Activated naive CD8-positive, alpha-beta T cell treated with anti-CD3 and anti-CD28 coated beads, Interleukin-2, amount 50 U/mL, for 24 hours (primary cell): ENCODE results near the gene OTC.

ENCODE experiments used
- ATAC-seq: fragments of 150-1000 bp; cut with Tn5 transposase; one replicate; pipeline ENCODE4 v1.10.0; 2021
- DNase-seq: peaks from one replicate; pipeline ENCODE4 v3.0.0; 2021
- H3K27ac Mint-ChIP-seq: one replicate; pipeline ENCODE4 v1.8.0; 2021; ENCODE audit warnings: mild to moderate bottlenecking, mixed read lengths
- H3K27me3 Mint-ChIP-seq: one replicate; pipeline ENCODE4 v1.8.0; 2021; ENCODE audit warnings: mixed read lengths
- H3K36me3 Mint-ChIP-seq: one replicate; pipeline ENCODE4 v1.8.0; 2021; ENCODE audit warnings: low read depth, mixed read lengths
- H3K4me1 Mint-ChIP-seq: one replicate; pipeline ENCODE4 v1.8.0; 2021; ENCODE audit warnings: mixed read lengths
- H3K4me3 Mint-ChIP-seq: one replicate; pipeline ENCODE4 v1.8.0; 2021; ENCODE audit warnings: mild to moderate bottlenecking, moderate library complexity, mixed read lengths
- H3K9me3 Mint-ChIP-seq: one replicate; pipeline ENCODE4 v1.8.0; 2021; ENCODE audit warnings: mixed read lengths

The OTC gene

DNA sequence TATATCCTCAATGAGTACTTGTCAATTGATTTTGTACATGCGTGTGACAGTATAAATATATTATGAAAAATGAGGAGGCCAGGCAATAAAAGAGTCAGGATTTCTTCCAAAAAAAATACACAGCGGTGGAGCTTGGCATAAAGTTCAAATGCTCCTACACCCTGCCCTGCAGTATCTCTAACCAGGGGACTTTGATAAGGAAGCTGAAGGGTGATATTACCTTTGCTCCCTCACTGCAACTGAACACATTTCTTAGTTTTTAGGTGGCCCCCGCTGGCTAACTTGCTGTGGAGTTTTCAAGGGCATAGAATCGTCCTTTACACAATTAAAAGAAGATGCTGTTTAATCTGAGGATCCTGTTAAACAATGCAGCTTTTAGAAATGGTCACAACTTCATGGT lies at the start of gene OTC:
Gene OTC, plus strand, starts transcription at position 243 of the 400 bp plus-strand sequence. Its CDS starts 93 bp downstream, at position 336.
- H3K27me3 Mint-ChIP-seq: peaks cover 6% of the 10 kb centered on the region
- no peaks in the 10 kb centered on the region for H3K9me3 Mint-ChIP-seq
- H3K4me3 Mint-ChIP-seq: no peak within 1 kb of the TSS
- ATAC-seq (no peak), DNase-seq (no peak)
- no peaks in the 10 kb centered on the region for H3K4me1 Mint-ChIP-seq
- H3K36me3 Mint-ChIP-seq: no peaks in the 10 kb centered on the region
- H3K27ac Mint-ChIP-seq: no peak within 1 kb of the TSS

DNA sequence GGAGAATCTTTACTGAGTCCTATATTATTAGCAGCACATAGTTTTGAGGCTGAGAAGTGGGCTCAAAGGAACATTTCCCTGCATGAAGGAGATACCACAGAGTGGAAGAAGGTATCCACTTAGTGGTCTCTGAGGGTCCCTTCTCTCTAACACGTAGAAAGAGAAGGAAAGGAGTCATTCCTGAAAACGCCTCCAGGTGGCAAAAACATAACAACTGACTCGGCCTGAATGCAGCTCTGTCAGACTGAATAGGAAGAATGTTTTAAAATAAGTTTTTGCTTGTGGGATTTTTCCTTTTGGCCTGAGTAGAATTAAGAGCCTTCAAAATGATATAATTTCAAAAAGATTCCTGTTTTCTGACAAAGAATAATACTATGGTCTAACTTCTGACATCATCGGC lies 48.4 kb upstream of the OTC start:
- no peak for ATAC-seq
- no peak overlapping the region for H3K4me3 Mint-ChIP-seq
- no peaks in the 10 kb centered on the region for H3K4me1 Mint-ChIP-seq
- H3K27ac Mint-ChIP-seq: no peak overlapping the region
- DNase-seq: no peak
- peaks cover 2% of the 10 kb centered on the region for H3K36me3 Mint-ChIP-seq
- no peaks in the 10 kb centered on the region for H3K9me3 Mint-ChIP-seq
- H3K27me3 Mint-ChIP-seq: no peaks in the 10 kb centered on the region

DNA sequence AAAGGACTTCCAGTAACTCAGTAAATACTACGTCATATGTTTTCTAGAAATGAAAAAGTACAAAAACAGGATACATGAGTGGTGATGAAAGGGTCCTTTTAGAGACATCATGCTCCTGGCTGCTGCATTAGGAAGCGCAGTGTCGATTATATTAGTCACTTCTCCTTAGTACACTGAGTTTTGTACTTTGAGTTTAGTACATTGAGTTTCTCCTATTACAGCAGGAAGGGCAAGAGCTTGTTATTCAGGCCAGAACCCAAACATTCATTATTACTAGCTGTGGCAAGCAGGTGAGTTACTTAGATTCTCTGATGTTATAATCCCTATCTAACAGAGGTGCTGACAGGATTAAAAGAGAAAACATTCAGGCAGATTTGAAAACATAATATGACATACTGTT lies 46.4 kb upstream of the OTC start:
- no peak for ATAC-seq
- Mint-ChIP-seq H3K4me3 (no peak overlapping the region), H3K27ac (no peak overlapping the region), H3K27me3 (no peaks in the 10 kb centered on the region), H3K9me3 (no peaks in the 10 kb centered on the region), H3K4me1 (no peaks in the 10 kb centered on the region), H3K36me3 (peaks cover 6% of the 10 kb centered on the region)
- no peak for DNase-seq

DNA sequence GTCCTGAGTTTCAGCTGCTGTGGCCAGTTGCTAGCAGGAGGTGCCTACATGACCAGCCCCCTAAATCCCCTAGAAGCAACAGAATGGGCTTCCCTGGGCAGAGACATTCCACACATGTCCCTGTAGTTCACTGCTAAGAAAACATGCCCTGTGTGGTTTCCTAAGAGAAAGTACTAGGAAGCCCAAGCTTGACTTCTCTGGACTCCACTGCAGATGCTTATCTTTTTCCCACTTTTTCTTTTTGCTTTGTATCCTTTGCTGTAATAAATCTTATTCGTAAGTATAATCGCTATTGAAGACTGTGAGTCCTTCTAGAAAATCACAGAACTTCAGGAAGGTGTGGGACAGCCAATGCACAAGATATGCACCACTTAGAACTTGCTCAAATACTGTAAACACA lies 40.7 kb upstream of the OTC start:
- ATAC-seq (no peak), DNase-seq (no peak)
- Mint-ChIP-seq H3K9me3 (no peaks in the 10 kb centered on the region), H3K36me3 (peaks cover 9% of the 10 kb centered on the region), H3K4me3 (no peak overlapping the region), H3K27ac (no peak overlapping the region), H3K27me3 (no peaks in the 10 kb centered on the region), H3K4me1 (no peaks in the 10 kb centered on the region)

DNA sequence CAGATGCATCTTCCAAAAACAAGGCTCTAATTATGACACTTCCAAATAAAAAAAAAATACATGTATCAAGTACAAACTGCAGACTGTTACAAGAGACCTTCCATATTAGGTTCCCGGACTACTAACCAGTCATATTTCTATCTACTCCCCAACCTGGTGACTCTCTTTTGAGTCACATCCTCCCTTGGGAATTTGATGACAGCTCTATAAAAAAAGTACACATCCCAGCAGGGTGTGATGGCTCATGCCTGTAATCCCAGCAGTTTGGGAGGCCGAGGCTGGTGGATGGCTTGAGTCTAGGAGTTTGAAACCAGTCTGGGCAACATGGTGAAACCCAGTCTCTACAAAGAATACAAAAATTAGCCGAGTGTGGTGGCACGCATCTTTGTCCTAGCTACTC lies 40.0 kb upstream of the OTC start:
- no peak for DNase-seq
- no peaks in the 10 kb centered on the region for H3K27me3 Mint-ChIP-seq
- ATAC-seq: no peak
- no peaks in the 10 kb centered on the region for H3K9me3 Mint-ChIP-seq
- no peaks in the 10 kb centered on the region for H3K4me1 Mint-ChIP-seq
- peaks cover 9% of the 10 kb centered on the region for H3K36me3 Mint-ChIP-seq
- H3K27ac Mint-ChIP-seq: no peak overlapping the region
- H3K4me3 Mint-ChIP-seq: no peak overlapping the region

DNA sequence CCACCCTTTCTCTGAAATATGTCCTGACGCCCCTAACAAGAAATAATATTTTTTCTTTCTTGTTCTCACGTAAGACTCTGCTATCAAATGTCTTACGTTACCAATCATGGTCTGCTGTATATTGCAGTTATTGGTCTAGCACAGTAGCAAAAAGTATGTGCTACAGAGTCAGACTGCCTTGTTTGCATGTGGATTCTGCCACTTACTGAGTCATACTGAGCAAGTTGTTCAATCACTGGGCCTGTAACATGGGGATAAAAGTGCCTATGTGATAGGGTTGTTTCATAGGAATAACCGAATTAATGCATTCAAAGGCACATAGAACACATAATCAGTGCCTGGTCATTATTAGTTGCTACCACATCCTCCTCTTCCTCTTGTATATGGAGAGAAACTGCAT lies 39.2 kb upstream of the OTC start:
- Mint-ChIP-seq H3K4me3 (no peak overlapping the region), H3K4me1 (no peaks in the 10 kb centered on the region), H3K9me3 (no peaks in the 10 kb centered on the region)

DNA sequence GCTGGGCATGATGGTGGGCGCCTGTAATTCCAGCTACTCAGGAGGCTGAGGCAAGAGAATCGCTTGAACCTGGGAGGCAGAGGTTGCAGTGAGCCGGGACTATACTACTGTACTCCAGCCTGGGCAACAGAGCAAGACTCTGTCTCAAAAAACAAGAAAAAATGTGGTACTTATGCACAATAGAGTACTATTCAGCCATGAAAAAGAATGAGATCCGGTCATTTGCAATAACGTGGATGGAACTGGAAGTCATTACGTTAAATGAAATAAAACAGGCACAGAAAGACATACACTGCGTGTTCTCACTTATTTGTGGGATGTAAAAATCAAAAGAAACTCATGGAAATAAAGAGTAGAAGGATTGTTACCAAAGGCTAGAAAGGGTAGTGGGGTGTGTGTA lies 37.2 kb upstream of the OTC start:
- no peak for DNase-seq
- no peak for ATAC-seq
- no peaks in the 10 kb centered on the region for H3K9me3 Mint-ChIP-seq

More for the DNA sequence above, 39.2 kb upstream of the OTC start:
- H3K36me3 Mint-ChIP-seq: peaks cover 7% of the 10 kb centered on the region
- no peaks in the 10 kb centered on the region for H3K27me3 Mint-ChIP-seq
- DNase-seq (no peak), ATAC-seq (no peak)
- H3K27ac Mint-ChIP-seq: no peak overlapping the region

DNA sequence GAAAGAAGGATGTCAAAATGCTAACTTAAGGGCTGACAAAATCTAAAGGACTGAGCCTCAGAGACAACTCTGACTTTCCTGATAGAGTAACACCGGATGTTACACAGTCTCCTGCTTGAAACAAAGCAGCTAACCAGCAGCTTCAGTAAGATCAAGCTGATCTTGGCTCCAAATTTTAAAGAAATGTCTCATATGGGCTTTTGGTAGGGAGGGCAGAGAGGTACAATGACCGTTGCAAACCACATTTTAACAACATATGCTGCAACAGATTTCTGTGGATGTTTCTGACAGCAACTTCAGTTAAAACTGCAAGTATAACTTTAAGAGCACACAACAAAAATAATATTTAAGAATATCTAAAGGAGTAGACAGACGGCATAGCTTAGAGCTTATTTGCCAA lies 34.2 kb upstream of the OTC start:
- ATAC-seq (no peak), DNase-seq (no peak)
- Mint-ChIP-seq H3K27me3 (no peaks in the 10 kb centered on the region), H3K36me3 (peaks cover 6% of the 10 kb centered on the region), H3K4me3 (no peak overlapping the region), H3K9me3 (no peaks in the 10 kb centered on the region), H3K4me1 (no peaks in the 10 kb centered on the region), H3K27ac (no peak overlapping the region)

More for the DNA sequence above, 37.2 kb upstream of the OTC start:
- H3K4me1 Mint-ChIP-seq: no peaks in the 10 kb centered on the region
- no peak overlapping the region for H3K4me3 Mint-ChIP-seq
- peaks cover 7% of the 10 kb centered on the region for H3K36me3 Mint-ChIP-seq
- no peaks in the 10 kb centered on the region for H3K27me3 Mint-ChIP-seq
- no peak overlapping the region for H3K27ac Mint-ChIP-seq

DNA sequence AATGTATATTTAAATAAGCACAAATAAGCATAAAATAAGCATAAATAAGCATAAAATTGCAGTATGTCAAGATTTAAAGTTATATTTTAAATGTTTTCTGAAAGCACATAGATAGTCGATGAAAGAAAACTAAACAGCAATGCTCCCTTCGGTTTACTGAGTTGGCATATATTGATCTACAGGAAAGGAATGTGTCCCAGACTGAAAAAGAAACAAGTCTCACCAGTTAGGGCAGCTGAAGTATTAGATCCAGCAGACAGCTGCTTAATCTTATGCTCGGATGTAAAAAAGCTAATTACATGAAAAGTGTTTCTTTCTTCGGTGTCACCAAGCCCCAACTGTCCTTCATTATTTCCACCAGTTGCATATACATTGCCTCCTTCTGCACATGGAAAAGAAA lies 33.8 kb upstream of the OTC start:
- Mint-ChIP-seq H3K27me3 (no peaks in the 10 kb centered on the region), H3K4me1 (no peaks in the 10 kb centered on the region), H3K4me3 (no peak overlapping the region), H3K27ac (no peak overlapping the region), H3K36me3 (peaks cover 6% of the 10 kb centered on the region), H3K9me3 (no peaks in the 10 kb centered on the region)
- DNase-seq: no peak
- no peak for ATAC-seq

DNA sequence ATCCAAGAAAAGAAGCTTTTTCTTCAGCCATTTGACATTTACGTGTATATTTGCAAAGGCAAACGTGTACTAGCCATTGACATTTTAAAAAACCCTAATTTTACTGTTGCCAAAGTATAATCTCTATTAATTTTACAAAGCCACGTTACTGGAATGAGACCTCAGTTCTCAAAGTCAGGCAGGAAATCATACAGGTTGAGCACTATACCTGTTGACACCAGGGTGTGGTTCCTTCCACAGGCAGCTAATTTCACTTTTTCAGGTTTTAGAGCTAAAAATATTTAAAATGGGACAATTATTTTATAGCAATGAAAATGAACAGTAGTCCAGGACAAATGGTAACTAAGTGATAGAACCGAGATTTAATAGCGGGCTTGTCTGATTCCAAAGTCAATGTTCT lies 31.6 kb upstream of the OTC start:
- Mint-ChIP-seq H3K4me3 (no peak overlapping the region), H3K27ac (no peak overlapping the region), H3K27me3 (no peaks in the 10 kb centered on the region), H3K36me3 (peaks cover 3% of the 10 kb centered on the region), H3K4me1 (peaks cover 5% of the 10 kb centered on the region), H3K9me3 (no peaks in the 10 kb centered on the region)
- no peak for DNase-seq
- no peak for ATAC-seq

DNA sequence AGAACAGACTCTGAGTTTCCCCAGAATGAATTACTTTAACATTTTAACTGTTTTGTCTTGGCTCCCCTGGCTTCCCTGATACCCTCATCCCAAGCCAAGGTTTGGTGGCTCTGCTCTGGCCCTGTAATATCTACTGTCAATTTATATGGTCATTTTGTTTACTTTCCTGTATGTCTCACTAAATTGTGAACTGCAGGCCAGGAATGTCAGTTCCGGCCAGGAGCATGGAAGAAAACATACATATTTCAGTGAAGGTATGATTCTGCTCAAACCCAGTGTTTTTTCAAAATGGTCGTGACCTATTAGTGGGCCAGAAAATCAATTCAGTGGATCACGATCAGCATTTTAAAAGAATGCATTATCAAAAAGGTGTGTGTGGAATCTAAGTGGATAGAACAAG lies 26.3 kb upstream of the OTC start:
- H3K36me3 Mint-ChIP-seq: peaks cover 3% of the 10 kb centered on the region
- no peaks in the 10 kb centered on the region for H3K9me3 Mint-ChIP-seq
- H3K27ac Mint-ChIP-seq: peak overlapping the region; percentile 39
- no peaks in the 10 kb centered on the region for H3K27me3 Mint-ChIP-seq
- peaks cover 18% of the 10 kb centered on the region for H3K4me1 Mint-ChIP-seq
- DNase-seq (no peak), ATAC-seq (no peak)
- H3K4me3 Mint-ChIP-seq: peak overlapping the region; percentile 85

DNA sequence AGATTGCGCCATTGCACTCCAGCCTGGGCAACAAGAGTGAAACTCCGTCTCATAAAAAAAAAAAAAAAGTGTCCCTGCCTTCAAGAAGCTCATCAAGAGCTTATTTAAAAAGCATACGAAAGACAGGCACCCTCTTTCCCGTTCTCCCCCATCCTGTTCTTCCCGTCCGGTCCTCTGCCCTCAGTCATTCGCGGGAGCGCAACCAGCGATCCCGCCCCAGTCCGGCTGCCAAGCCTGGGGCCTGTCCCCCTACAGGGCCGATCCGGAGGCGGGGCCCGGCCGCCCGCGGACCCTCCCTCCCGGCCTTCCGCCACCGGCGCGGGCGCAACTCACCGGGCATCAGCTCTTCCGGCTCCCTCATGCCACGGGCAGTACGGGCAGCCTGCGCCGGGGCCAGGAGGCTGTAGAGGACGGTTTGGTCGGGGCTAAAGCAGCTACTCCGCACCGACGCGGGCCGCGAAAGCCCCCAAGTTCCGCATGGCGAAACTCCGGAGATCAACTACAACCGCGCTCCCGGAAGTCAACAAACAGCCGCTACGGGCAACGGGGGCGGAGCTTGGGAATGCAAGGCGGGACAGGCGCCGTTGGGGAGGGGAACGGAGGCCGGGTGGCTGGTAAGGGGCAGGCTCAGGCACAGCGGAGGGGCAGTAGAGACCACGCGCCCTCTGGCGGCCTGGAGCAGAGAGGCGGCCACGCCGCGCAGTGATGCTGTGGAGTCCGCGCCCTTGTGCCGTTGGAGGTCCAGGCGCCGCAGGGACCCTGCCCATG lies 25.2 kb upstream of the OTC start, which contains the start of gene RPGR:
Gene RPGR, minus strand, starts transcription at position 503 of the 768 bp plus-strand sequence. Its CDS starts 142 bp downstream, at position 361.
- ATAC-seq (peak; percentile 99), DNase-seq (peak; percentile 88)
- Mint-ChIP-seq H3K27me3 (no peaks in the 10 kb centered on the region), H3K36me3 (no peaks in the 10 kb centered on the region), H3K4me1 (peaks cover 18% of the 10 kb centered on the region), H3K4me3 (peak within 1 kb of the TSS; percentile 85), H3K9me3 (no peaks in the 10 kb centered on the region), H3K27ac (peak within 1 kb of the TSS; percentile 89)

DNA sequence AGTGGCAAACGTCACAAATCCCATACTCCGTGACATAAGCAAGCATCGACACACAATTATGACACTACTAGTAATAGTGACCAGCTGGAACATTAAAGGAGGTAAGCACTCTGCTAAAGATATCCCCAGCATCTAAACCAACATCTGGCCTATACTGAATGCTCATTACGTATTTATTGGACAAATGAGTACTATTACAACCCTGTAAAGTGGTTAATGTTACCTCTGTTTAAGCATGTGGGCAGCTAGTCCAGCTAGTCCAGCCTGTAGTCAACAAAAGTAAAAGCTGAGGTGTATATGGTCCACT lies 24.7 kb upstream of the OTC start:
- Mint-ChIP-seq H3K27ac (peak overlapping the region; percentile 67), H3K36me3 (no peaks in the 10 kb centered on the region), H3K27me3 (no peaks in the 10 kb centered on the region), H3K4me3 (peak overlapping the region; percentile 85), H3K9me3 (no peaks in the 10 kb centered on the region), H3K4me1 (peaks cover 18% of the 10 kb centered on the region)
- ATAC-seq: no peak
- no peak for DNase-seq

DNA sequence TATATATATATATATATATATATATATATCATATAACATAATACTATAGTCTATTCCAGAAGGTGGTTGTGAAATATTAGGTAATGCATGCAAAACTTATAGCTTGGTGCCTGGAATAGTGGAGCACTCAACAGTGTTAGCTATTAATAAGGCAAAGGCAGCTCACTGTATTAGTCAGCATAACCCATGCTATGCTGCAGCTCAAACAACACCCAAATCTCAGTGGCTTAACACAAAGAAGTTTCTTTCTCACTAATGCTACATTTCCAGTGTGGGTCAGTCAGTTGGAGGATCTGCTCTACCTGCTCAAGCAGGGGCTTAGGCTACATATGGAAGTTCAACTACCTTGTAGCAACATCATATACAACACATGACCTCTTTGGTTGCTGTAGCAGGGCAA lies 19.9 kb upstream of the OTC start:
- DNase-seq: no peak
- Mint-ChIP-seq H3K4me1 (peaks cover 9% of the 10 kb centered on the region), H3K4me3 (no peak overlapping the region), H3K9me3 (no peaks in the 10 kb centered on the region), H3K27me3 (peaks cover 2% of the 10 kb centered on the region), H3K36me3 (no peaks in the 10 kb centered on the region), H3K27ac (no peak overlapping the region)
- no peak for ATAC-seq

DNA sequence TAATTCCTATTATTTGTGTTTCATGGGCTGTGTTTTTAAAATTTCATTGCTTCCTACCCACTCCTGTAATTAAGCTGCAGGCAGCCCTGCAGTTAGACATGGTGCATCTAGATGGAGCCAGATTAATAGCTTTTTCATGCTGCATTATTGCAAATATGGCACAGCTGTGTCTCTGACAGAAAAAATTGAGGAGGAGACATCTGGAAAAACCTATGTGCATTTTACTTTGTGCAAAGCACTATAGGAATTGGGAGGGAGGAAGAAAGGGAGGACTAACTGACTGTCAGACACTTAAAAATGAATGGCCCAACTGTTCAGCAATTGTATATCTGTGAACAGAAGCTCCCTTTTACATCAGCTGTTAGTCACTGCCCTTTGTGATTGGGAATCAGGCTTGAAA lies 17.0 kb upstream of the OTC start:
- Mint-ChIP-seq H3K4me3 (no peak overlapping the region), H3K9me3 (no peaks in the 10 kb centered on the region), H3K27ac (no peak overlapping the region), H3K36me3 (no peaks in the 10 kb centered on the region), H3K4me1 (no peaks in the 10 kb centered on the region), H3K27me3 (peaks cover 2% of the 10 kb centered on the region)
- no peak for ATAC-seq
- no peak for DNase-seq
